Ovary (tissue), 9 donors: ENCODE data around the gene WDR53. TPM values are rescaled to one million over a fixed set of nuclear protein-coding genes. Genes with fewer than 3 reads are reported as not detected.

Experiments used
- DNase-seq, 5 donors: peaks; one replicate each; pipeline ENCODE4 v3.0.0-alpha.2; 2019 to 2020
- H3K27ac ChIP-seq, 2 donors: fragments of 200-600 bp; one replicate each; pipeline versions ENCODE4 v1.5.1 to v1.8.0; 2019 to 2022
- H3K27me3 ChIP-seq: fragments of 200-600 bp; one replicate; pipeline ENCODE4 v1.8.0; 2022
- H3K36me3 ChIP-seq: fragments of 200-600 bp; sonication (generic); one replicate; pipeline ENCODE4 v1.5.1; 2019
- H3K4me1 ChIP-seq: one replicate; pipeline ENCODE4 v1.8.1; 2013; ENCODE audit warnings: mild to moderate bottlenecking, moderate library complexity; ENCODE audit not compliant: insufficient read depth
- H3K4me3 ChIP-seq: fragments of 200-600 bp; sonication (generic); one replicate; pipeline ENCODE4 v1.5.1; 2017
- H3K9me3 ChIP-seq, 2 donors: fragments of 200-600 bp in 1 of 2; sonication (generic) in 1 of 2; one replicate each; pipeline versions ENCODE4 v1.5.1 to v1.8.1; 2013 to 2019; ENCODE audit warnings: mild to moderate bottlenecking in 1 of 2, moderate library complexity in 1 of 2
- CTCF ChIP-seq, 3 donors: fragments of 450-650 bp in 2 of 3; fragments of 200-600 bp in 1 of 3; IDR thresholded peaks; one replicate each; pipeline versions ENCODE4 v1.5.1 to v1.8.0; 2016 to 2022; ENCODE audit warnings: antibody characterized with exemption in 3 of 3, mild to moderate bottlenecking in 1 of 3
- EP300 ChIP-seq: sonication (generic); formaldehyde crosslinking; IDR thresholded peaks from one replicate; pipeline ENCODE4 v1.6.1; 2017; ENCODE audit warnings: antibody characterized with exemption
- POLR2A ChIP-seq: fragments of 450-650 bp; IDR thresholded peaks from one replicate; pipeline ENCODE4 v1.6.1; 2017; ENCODE audit warnings: antibody characterized with exemption, mild to moderate bottlenecking, moderate library complexity
- WGBS, 3 donors: extraction: QIAGEN DNeasy Blood & Tissue Kit in 1 of 3; methylation state at CpG; one replicate each; pipeline versions ENCODE4 v1.1.5 to v1.1.7; 2013 to 2017; 5-methylcytosine and 5-hydroxymethylcytosine counted together
- intact Hi-C, 4 donors: fragments of 100-400 bp; cut with DNase I; formaldehyde crosslinking; loops; one replicate each; pipeline versions ENCODE4 v1.11.0 to v1.15.1; 2022 to 2023
- polyA plus RNA-seq, 2 donors: library from polyadenylated mRNA; stranded (reverse); fragments of 200-250 nt in 1 of 2; fragments of 350-450 nt in 1 of 2; fragmentation: Illumina TruSeq in 1 of 2; extraction: RNeasy Lipid Tissue Mini Kit (QIAGEN cat#74804) in 1 of 2; gene quantifications; one replicate each; pipeline ENCODE4 v1.2.3, GENCODE V29; 2013 to 2014
- small RNA-seq: library from RNA; depleted of rRNA; stranded (forward); fragments of <200 nt; gene quantifications from one replicate; pipeline ENCODE3, GENCODE V24; 2016
- total RNA-seq, 7 donors: library from RNA; depleted of rRNA in 2 of 7; stranded (reverse); fragments of >200 nt in 2 of 7; fragmentation: NEBNext Ultra II Directional in 3 of 7; extraction: Animal tissue kit (Norgen Biotek cat#: 25700) in 3 of 7; gene quantifications; one replicate each; pipeline versions ENCODE4 v1.1.0 to v1.2.4, GENCODE V29; 2016 to 2023
- donor health status: DM: no; HTN: no; CAD: no; lungs with moderate emphysema.
- donor health status: DM: no; HTN: no; CAD: no.
- donor health status: Bipolar disorder and iron deficiency.
- donor health status: DM: yes; HTN: yes; CAD: no.
- donor health status: DM: no; HTN: no; CAD: no.
- donor health status: DM: yes; HTN: yes; CAD: no.

Gene WDR53
- total and polyA plus RNA-seq, 9 donors, result 3.0 to 14.1 (median 11.6) TPM

GRCh38 chr3:196506687-196507086, 61.7 kb downstream of the WDR53 start:
- Histone ChIP-seq H3K27me3 (no peaks in the 10 kb centered on the region), H3K9me3 (no peaks in the 10 kb centered on the region), H3K36me3 (no peaks in the 10 kb centered on the region), H3K4me3 (no peak overlapping the region), H3K27ac (no peak overlapping the region), H3K4me1 (no peaks in the 10 kb centered on the region)
- TF ChIP-seq POLR2A (no peak), EP300 (no peak), CTCF (IDR thresholded peaks at IDR 0.05) (no peak)
- intact Hi-C loops, result loop anchor here in 1 of 4 donors (10.0 kb wide), 1 partner anchor 192 kb away; the partner anchor contains the start of gene DYNLT2B
- DNase-seq, result no peak
- WGBS, 3 donors, result 85 to 86% (median 86%) methylated on average over 8 of the region's 8 CpGs

GRCh38 chr3:196504556-196504955, 63.8 kb downstream of the WDR53 start:
- Histone ChIP-seq H3K27ac (peak overlapping the region in 1 of 2 donors; percentile 91), H3K27me3 (no peaks in the 10 kb centered on the region), H3K9me3 (no peaks in the 10 kb centered on the region), H3K4me1 (peaks cover 2% of the 10 kb centered on the region), H3K4me3 (no peak overlapping the region), H3K36me3 (no peaks in the 10 kb centered on the region)
- intact Hi-C loops, result loop anchor here in 1 of 4 donors (10.0 kb wide), 1 partner anchor 190 kb away; the partner anchor contains the start of gene DYNLT2B
- WGBS, 3 donors, result 91 to 92% (median 92%) methylated on average over 6 of the region's 6 CpGs
- no peak for TF ChIP-seq EP300
- no peak for TF ChIP-seq CTCF (IDR thresholded peaks at IDR 0.05)
- TF ChIP-seq POLR2A, result no peak
- DNase-seq, result no peak

Small RNAs within 50 kb of the gene (small RNA-seq; reads per million reads assigned to genes)
- not detected for gene RPS29P3

Other genes with a start within 250 kb of the WDR53 start
- gene TM4SF19, start 230.2 kb downstream of the WDR53 start, total RNA-seq, result 1 to 10 TPM in 1 of 7 donors, not detected in 6; 7.3 TPM
- under 1 TPM in 1 of 2 donors, not detected in 1; 0.70 TPM for gene TM4SF19, start 230.2 kb downstream of the WDR53 start, polyA plus RNA-seq
- gene UBXN7, start 136.1 kb downstream of the WDR53 start, total RNA-seq, result 10 to 100 TPM; 13.0 to 71.4 (median 58.8) TPM
- gene UBXN7, start 136.1 kb downstream of the WDR53 start, polyA plus RNA-seq, result 10 to 100 TPM; 21.2 to 23.3 TPM
- gene RNF168, start 64.8 kb downstream of the WDR53 start, total RNA-seq, result 10 to 100 TPM; 11.6 to 29.3 (median 23.3) TPM
- gene RNF168, start 64.8 kb downstream of the WDR53 start, polyA plus RNA-seq, result 1 to 10 TPM; 8.0 to 8.6 TPM
- gene SMCO1, start 53.2 kb downstream of the WDR53 start, total RNA-seq, result not detected
- gene SMCO1, start 53.2 kb downstream of the WDR53 start, polyA plus RNA-seq, result not detected
- gene FBXO45, start 106 bp upstream of the WDR53 start, total RNA-seq, result 1 to 10 TPM; 3.8 to 8.2 (median 7.2) TPM
- gene FBXO45, start 106 bp upstream of the WDR53 start, polyA plus RNA-seq, result 1 to 10 TPM; 3.8 to 7.3 TPM
- gene NRROS, start 71.1 kb upstream of the WDR53 start, total RNA-seq, result 1 to 10 TPM in 6 of 7 donors, under 1 TPM in 1; 0.80 to 6.3 (median 3.4) TPM
- 1 to 10 TPM; 2.9 to 3.2 TPM for gene NRROS, start 71.1 kb upstream of the WDR53 start, polyA plus RNA-seq
- gene CEP19, start 143.7 kb upstream of the WDR53 start, total RNA-seq, result 1 to 10 TPM in 6 of 7 donors, under 1 TPM in 1; 0.83 to 2.8 (median 1.6) TPM
- gene CEP19, start 143.7 kb upstream of the WDR53 start, polyA plus RNA-seq, result 1 to 10 TPM; 2.0 to 4.8 TPM
- 10 to 100 TPM in 6 of 7 donors, 1 to 10 TPM in 1; 9.4 to 21.5 (median 17.8) TPM for gene PIGX, start 143.8 kb upstream of the WDR53 start, total RNA-seq
- 10 to 100 TPM; 10.5 to 22.4 TPM for gene PIGX, start 143.8 kb upstream of the WDR53 start, polyA plus RNA-seq
- 10 to 100 TPM; 24.2 to 57.3 (median 44.2) TPM for gene PAK2, start 171.3 kb upstream of the WDR53 start, total RNA-seq
- gene PAK2, start 171.3 kb upstream of the WDR53 start, polyA plus RNA-seq, result 10 to 100 TPM; 17.0 to 59.5 TPM